H1 (cell line): ENCODE measurements around the gene APH1A. TPM values are rescaled to one million over a fixed set of nuclear protein-coding genes. Genes with fewer than 3 reads are reported as not detected.
A peak's percentile ranks its signal among the peaks of the same experiment; 100 is the strongest.
"Not testable (repeated sequence)": the region's sequence is repeated elsewhere in the genome, so short reads cannot be mapped to it uniquely, and the experiment has no call there.

Source experiments
- CTCF ChIA-PET: fragments of 300-600 bp; sonication (Branson Sonifier 250); formaldehyde crosslinking; loops from one replicate; lab custom pipeline; 2021; ENCODE audit not compliant: partially characterized antibody; lab: Charles Lee
- POLR2A ChIA-PET: fragments of 300-600 bp; sonication (Branson Sonifier 250); formaldehyde crosslinking; loops from one replicate; lab custom pipeline; 2021; ENCODE audit warnings: inconsistent platforms; ENCODE audit not compliant: partially characterized antibody; lab: Charles Lee
- DNase-seq, 2 experiments: peaks; one replicate each; pipeline versions ENCODE4 v3.0.0 to v3.0.0-alpha.2; 2010 to 2022; ENCODE audit warnings: low spot score in 2 of 2, low read depth in 1 of 2, mixed read lengths in 1 of 2
- FAIRE-seq: peaks from 2 replicates; lab custom pipeline; 2011; peaks lifted over from hg19 to GRCh38; lab: Jason Lieb, UNC
- H2AFZ ChIP-seq: 2 replicates; pipeline ENCODE4 v1.8.1; 2012; ENCODE audit warnings: low read length, inconsistent platforms
- H2AK5ac ChIP-seq: 2 replicates; pipeline ENCODE4 v1.6.1; 2013; ENCODE audit warnings: low read depth, low read length
- H2BK120ac ChIP-seq: replicated peaks from 2 replicates; pipeline ENCODE3; 2013; ENCODE audit warnings: low read depth, low read length, inconsistent platforms
- H2BK12ac ChIP-seq: 2 replicates; pipeline ENCODE4 v1.6.1; 2013; ENCODE audit warnings: low read depth, low read length
- H2BK15ac ChIP-seq: 2 replicates; pipeline ENCODE4 v1.6.1; 2013; ENCODE audit warnings: low read length
- H2BK20ac ChIP-seq: 2 replicates; pipeline ENCODE4 v1.6.1; 2013; ENCODE audit warnings: low read length
- H2BK5ac ChIP-seq: 2 replicates; pipeline ENCODE4 v1.6.1; 2013; ENCODE audit warnings: low read depth, low read length
- H3K14ac ChIP-seq: 2 replicates; pipeline ENCODE4 v1.6.1; 2013; ENCODE audit warnings: inconsistent platforms; ENCODE audit not compliant: insufficient read length
- H3K18ac ChIP-seq: 2 replicates; pipeline ENCODE4 v1.6.1; 2013; ENCODE audit warnings: low read length; ENCODE audit errors: extremely low read depth
- H3K23ac ChIP-seq: 2 replicates; pipeline ENCODE4 v1.6.1; 2013; ENCODE audit warnings: inconsistent platforms; ENCODE audit not compliant: insufficient read length
- H3K23me2 ChIP-seq: 2 replicates; pipeline ENCODE4 v1.6.1; 2013; ENCODE audit warnings: low read depth, low read length
- H3K27ac ChIP-seq: 2 replicates; pipeline ENCODE4 v1.6.1; 2011; ENCODE audit warnings: low read depth, low read length, inconsistent platforms
- H3K27me3 ChIP-seq, 4 experiments: replicated peaks in 1 of 4; 1 replicate in 1 of 4; 2 replicates in 3 of 4; pipeline versions ENCODE4 v1.6.1 to v1.8.1; 2011 to 2013; ENCODE audit warnings: low read length in 3 of 4, mild to moderate bottlenecking in 3 of 4, inconsistent platforms in 2 of 4, mixed read lengths in 2 of 4, moderate library complexity in 1 of 4; ENCODE audit not compliant: control insufficient read depth in 3 of 4, insufficient read depth in 3 of 4; ENCODE audit errors: extremely low read depth in 1 of 4
- H3K36me3 ChIP-seq, 4 experiments: 2 replicates each; pipeline versions ENCODE4 v1.6.1 to v1.8.1; 2011 to 2013; ENCODE audit warnings: mild to moderate bottlenecking in 4 of 4, low read length in 3 of 4, moderate library complexity in 2 of 4, control low read depth in 1 of 4, inconsistent platforms in 1 of 4; ENCODE audit not compliant: insufficient read depth in 4 of 4, control insufficient read depth in 2 of 4
- H3K4ac ChIP-seq: replicated peaks from 2 replicates; pipeline ENCODE3; 2013; ENCODE audit warnings: low read length, low read depth, mixed read lengths, inconsistent platforms; ENCODE audit not compliant: insufficient read length
- H3K4me1 ChIP-seq, 4 experiments: replicated peaks in 1 of 4; 1 replicate in 1 of 4; 2 replicates in 3 of 4; pipeline versions ENCODE4 v1.6.1 to v1.8.1; 2011 to 2013; ENCODE audit warnings: low read length in 3 of 4, inconsistent platforms in 2 of 4, mixed read lengths in 1 of 4; ENCODE audit not compliant: insufficient read depth in 4 of 4, control insufficient read depth in 3 of 4
- H3K4me2 ChIP-seq, 2 experiments: 2 replicates each; pipeline versions ENCODE4 v1.6.1 to v1.8.1; 2011 to 2013; ENCODE audit warnings: low read depth in 2 of 2, low read length in 2 of 2, control low read depth in 1 of 2, inconsistent platforms in 1 of 2, mild to moderate bottlenecking in 1 of 2; ENCODE audit not compliant: insufficient read depth in 1 of 2
- H3K4me3 ChIP-seq, 4 experiments: fragments of 200-600, 300-600 bp in 1 of 4; sonication (generic), shearing (Covaris generic), sonication (Bioruptor Twin) in 1 of 4; 2 replicates each; pipeline versions ENCODE4 v1.5.1 to v1.8.1; 2011 to 2016; ENCODE audit warnings: low read length in 4 of 4, low read depth in 3 of 4, control low read depth in 2 of 4, inconsistent platforms in 2 of 4, mild to moderate bottlenecking in 2 of 4, mixed read lengths in 1 of 4, moderate library complexity in 1 of 4; ENCODE audit not compliant: insufficient read depth in 2 of 4; ENCODE audit errors: extremely low read depth in 1 of 4
- H3K56ac ChIP-seq: replicated peaks from 2 replicates; pipeline ENCODE3; 2013; ENCODE audit warnings: low read depth, mild to moderate bottlenecking, mixed read lengths, low read length, inconsistent platforms; ENCODE audit not compliant: insufficient read length
- H3K79me1 ChIP-seq: 2 replicates; pipeline ENCODE4 v1.6.1; 2013; ENCODE audit warnings: low read depth, low read length, control low read depth
- H3K79me2 ChIP-seq, 2 experiments: 2 replicates each; pipeline versions ENCODE4 v1.6.1 to v1.8.1; 2012 to 2013; ENCODE audit warnings: low read length in 2 of 2, mild to moderate bottlenecking in 2 of 2, inconsistent platforms in 1 of 2; ENCODE audit not compliant: insufficient read depth in 2 of 2, control insufficient read depth in 1 of 2
- H3K9ac ChIP-seq, 4 experiments: replicated peaks in 1 of 4; 1 replicate in 1 of 4; 2 replicates in 3 of 4; pipeline versions ENCODE4 v1.6.1 to v1.8.1; 2011 to 2013; ENCODE audit warnings: low read depth in 3 of 4, low read length in 3 of 4, control low read depth in 2 of 4, mild to moderate bottlenecking in 2 of 4, moderate library complexity in 2 of 4, inconsistent platforms in 1 of 4; ENCODE audit errors: extremely low read depth in 1 of 4
- H3K9me3 ChIP-seq, 2 experiments: 2 replicates each; pipeline versions ENCODE4 v1.6.1 to v1.8.1; 2012 to 2013; ENCODE audit warnings: mild to moderate bottlenecking in 2 of 2, moderate library complexity in 2 of 2, control low read depth in 1 of 2, inconsistent platforms in 1 of 2, low read depth in 1 of 2, low read length in 1 of 2, mixed read lengths in 1 of 2; ENCODE audit not compliant: insufficient read depth in 2 of 2
- H4K20me1 ChIP-seq, 2 experiments: replicated peaks in 1 of 2; 2 replicates each; pipeline versions ENCODE3 to v1.8.1; 2011 to 2013; ENCODE audit warnings: inconsistent platforms in 2 of 2, low read length in 2 of 2, mild to moderate bottlenecking in 1 of 2; ENCODE audit not compliant: insufficient read depth in 2 of 2, control insufficient read depth in 1 of 2
- H4K5ac ChIP-seq: 2 replicates; pipeline ENCODE4 v1.6.1; 2013; ENCODE audit warnings: low read length, low read depth, mixed read lengths, inconsistent platforms; ENCODE audit not compliant: insufficient read length
- H4K8ac ChIP-seq: 2 replicates; pipeline ENCODE4 v1.8.0; 2013; ENCODE audit warnings: mild to moderate bottlenecking, moderate library complexity, low read length, inconsistent platforms; ENCODE audit not compliant: insufficient read depth; ENCODE audit errors: extremely low read depth
- H4K91ac ChIP-seq: replicated peaks from 2 replicates; pipeline ENCODE3; 2013; ENCODE audit warnings: low read length, mixed read lengths, inconsistent platforms; ENCODE audit not compliant: insufficient read length
- CTBP2 ChIP-seq: IDR thresholded peaks from 2 replicates; pipeline ENCODE4 v1.7.0; 2011; ENCODE audit warnings: borderline replicate concordance, mild to moderate bottlenecking, moderate library complexity, mixed read lengths, low read length; ENCODE audit not compliant: insufficient read depth, insufficient read length
- KDM4A ChIP-seq: IDR thresholded peaks from one replicate; pipeline ENCODE4 v1.7.1; 2012; ENCODE audit warnings: low read depth, mild to moderate bottlenecking, moderate library complexity, low read length, inconsistent platforms; ENCODE audit not compliant: severe bottlenecking
- MAX ChIP-seq: IDR thresholded peaks from 2 replicates; pipeline ENCODE4 v1.6.1; 2012; ENCODE audit warnings: inconsistent platforms
- PHF8 ChIP-seq: fragments of 200-600 bp; sonication (generic); conservative IDR thresholded peaks from 2 replicates; pipeline ENCODE4 v1.7.1; 2012; ENCODE audit warnings: low read depth, mild to moderate bottlenecking, inconsistent platforms, low read length, moderate library complexity
- WGBS, 2 experiments: shearing (Covaris generic) in 1 of 2; methylation state at CpG; one replicate each; pipeline versions ENCODE4 v1.1.6 to v1.1.7; 2013 to 2015; ENCODE audit warnings: low lambda C conversion rate in 2 of 2, mixed read lengths in 2 of 2, inconsistent platforms in 1 of 2, low coverage in 1 of 2, missing lambda C conversion rate in 1 of 2; ENCODE audit not compliant: insufficient replicate concordance in 2 of 2, insufficient coverage in 1 of 2, insufficient read length in 1 of 2; ENCODE audit errors: extremely low coverage in 1 of 2, missing lambda C conversion rate in 1 of 2; 5-methylcytosine and 5-hydroxymethylcytosine counted together
- polyA plus RNA-seq, 7 experiments: library from polyadenylated mRNA; depleted of rRNA in 3 of 7; stranded (reverse) in 5 of 7; unstranded in 2 of 7; fragments of >200 nt in 5 of 7; fragments of 200-250 nt in 2 of 7; gene quantifications; 1 replicate in 5 of 7; 2 replicates in 1 of 7; 4 replicates in 1 of 7; pipeline versions ENCODE4 v1.2.1 to v1.2.3, GENCODE V29; 2011 to 2013; ENCODE audit warnings: missing spikeins in 2 of 7, mixed read lengths in 2 of 7
- total RNA-seq: library from RNA; stranded (reverse); fragmentation: NEBNext Ultra II Directional; extraction: Animal tissue kit (Norgen Biotek cat#: 25700); gene quantifications from 2 replicates; pipeline ENCODE4 v1.2.1, GENCODE V29; 2021

APH1A gene
- total and polyA plus RNA-seq, 2 of the 8 experiments (the other 6 are each of a cell fraction or from before 2014, with no cell fraction given): 111 to 183 TPM

GRCh38 chr1:150268705-150269403, at the start of gene APH1A (continued):
- TF ChIP-seq MAX (no peak), CTBP2 (no peak), PHF8 (peak; percentile 56), KDM4A (peak; percentile 49)

GRCh38 chr1:150314691-150315090, 45.9 kb upstream of the APH1A start:
- H3K18ac ChIP-seq, H3K4me2 ChIP-seq, H2AK5ac ChIP-seq, H4K91ac ChIP-seq, H3K4me3 ChIP-seq, H3K79me2 ChIP-seq, H3K23ac ChIP-seq, H2BK20ac ChIP-seq, H2BK15ac ChIP-seq, H2AFZ ChIP-seq, H4K8ac ChIP-seq, H3K27ac ChIP-seq, H2BK12ac ChIP-seq, DNase-seq, H2BK120ac ChIP-seq, H3K14ac ChIP-seq, H3K27me3 ChIP-seq, H3K4ac ChIP-seq, H3K79me1 ChIP-seq, H3K9ac ChIP-seq, H4K5ac ChIP-seq, H3K23me2 ChIP-seq, H2BK5ac ChIP-seq, H3K9me3 ChIP-seq, H3K56ac ChIP-seq, H4K20me1 ChIP-seq, FAIRE-seq, H3K36me3 ChIP-seq, H3K4me1 ChIP-seq, CTCF ChIA-PET: not testable (repeated sequence)
- POLR2A ChIA-PET: interaction anchor here (1.0 to 5.1 kb wide), 3 partner anchors 12 to 33 kb away, joined by 3 to 33 read pairs (median 5); no protein-coding TSS in a partner anchor
- WGBS, 2 experiments: 93% methylated on average over 4 of the region's 4 CpGs; no CpG with 5 or more reads in 1 of the 2 experiments
